HAP-1 (cell line): Measurements from ENCODE around the gene C5orf63.
"Not testable (repeated sequence)": the region's sequence is repeated elsewhere in the genome, so short reads cannot be mapped to it uniquely, and the experiment has no call there.

Source experiments
- DNase-seq, 2 experiments: peaks; one replicate each; pipeline ENCODE4 v3.0.0-alpha.2; 2016 to 2020; ENCODE audit warnings: low spot score in 2 of 2
- H3K27me3 ChIP-seq: fragments of 250-450 bp; sonication (Bioruptor Pico); 2 replicates; pipeline ENCODE4 v1.5.1; 2020; ENCODE audit warnings: low read depth, mild to moderate bottlenecking, moderate library complexity
- H3K36me3 ChIP-seq: fragments of 250-450 bp; sonication (Bioruptor Pico); replicated peaks from 2 replicates; pipeline ENCODE4 v1.5.1; 2020; ENCODE audit warnings: mild to moderate bottlenecking
- H3K4me1 ChIP-seq: fragments of 250-450 bp; sonication (Bioruptor Pico); 2 replicates; pipeline ENCODE4 v1.5.1; 2020; ENCODE audit warnings: mild to moderate bottlenecking
- H3K4me3 ChIP-seq: fragments of 250-450 bp; sonication (Bioruptor Pico); 2 replicates; pipeline ENCODE4 v1.5.1; 2020; ENCODE audit warnings: mild to moderate bottlenecking, moderate library complexity
- H3K9me3 ChIP-seq: fragments of 250-450 bp; sonication (Bioruptor Pico); 2 replicates; pipeline ENCODE4 v1.5.1; 2020; ENCODE audit warnings: mild to moderate bottlenecking, moderate library complexity
- in situ Hi-C: fragments of 300-500 bp; cut with MboI; formaldehyde crosslinking; loops from 3 replicates; pipeline ENCODE4 v1.14.3; 2020; ENCODE audit warnings: low sequenced_read_pairs, inconsistent platforms, mixed read lengths

C5orf63 gene

GRCh38 chr5:127038550-127038949, 34.8 kb downstream of the C5orf63 start:
- H3K9me3 ChIP-seq: no peaks in the 10 kb centered on the region
- peaks cover 24% of the 10 kb centered on the region for H3K4me1 ChIP-seq
- H3K36me3 ChIP-seq: no peaks in the 10 kb centered on the region
- H3K27me3 ChIP-seq: no peaks in the 10 kb centered on the region
- in situ Hi-C loops: no loop called here
- no peak overlapping the region for H3K4me3 ChIP-seq
- no peak for DNase-seq

DNA sequence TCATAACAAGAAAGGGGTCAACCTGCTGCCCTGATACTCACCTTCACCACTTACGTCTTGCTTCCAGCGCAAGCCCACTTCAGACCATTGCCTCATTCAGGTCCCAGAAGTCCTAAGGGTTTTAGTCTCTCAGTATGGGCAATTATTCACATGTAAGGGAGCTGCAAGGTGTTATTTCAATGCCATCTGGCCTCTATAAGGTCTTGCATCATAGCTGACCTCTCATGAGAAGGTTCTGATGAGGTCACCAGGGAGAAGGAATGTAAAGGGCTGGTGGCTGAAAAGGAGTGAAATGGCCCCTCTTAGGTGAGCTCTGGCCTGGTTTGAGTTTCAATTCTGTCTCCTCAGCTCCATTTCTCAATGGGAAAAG, 41.5 kb downstream of the C5orf63 start:
- no peak overlapping the region for H3K4me3 ChIP-seq
- no peak for DNase-seq
- H3K4me1 ChIP-seq: peaks cover 30% of the 10 kb centered on the region
- no peaks in the 10 kb centered on the region for H3K9me3 ChIP-seq
- in situ Hi-C loops: no loop called here
- H3K36me3 ChIP-seq: no peaks in the 10 kb centered on the region
- no peaks in the 10 kb centered on the region for H3K27me3 ChIP-seq

- H3K27me3 ChIP-seq: no peaks in the 10 kb centered on the region
- H3K4me3 ChIP-seq: peak overlapping the region; percentile 88
- no peaks in the 10 kb centered on the region for H3K36me3 ChIP-seq
- in situ Hi-C loops: no loop called here
- no peak for DNase-seq
- no peaks in the 10 kb centered on the region for H3K9me3 ChIP-seq
- peaks cover 35% of the 10 kb centered on the region for H3K4me1 ChIP-seq
Measured at GRCh38 chr5:127031147-127031862, 42.0 kb downstream of the C5orf63 start.

DNA sequence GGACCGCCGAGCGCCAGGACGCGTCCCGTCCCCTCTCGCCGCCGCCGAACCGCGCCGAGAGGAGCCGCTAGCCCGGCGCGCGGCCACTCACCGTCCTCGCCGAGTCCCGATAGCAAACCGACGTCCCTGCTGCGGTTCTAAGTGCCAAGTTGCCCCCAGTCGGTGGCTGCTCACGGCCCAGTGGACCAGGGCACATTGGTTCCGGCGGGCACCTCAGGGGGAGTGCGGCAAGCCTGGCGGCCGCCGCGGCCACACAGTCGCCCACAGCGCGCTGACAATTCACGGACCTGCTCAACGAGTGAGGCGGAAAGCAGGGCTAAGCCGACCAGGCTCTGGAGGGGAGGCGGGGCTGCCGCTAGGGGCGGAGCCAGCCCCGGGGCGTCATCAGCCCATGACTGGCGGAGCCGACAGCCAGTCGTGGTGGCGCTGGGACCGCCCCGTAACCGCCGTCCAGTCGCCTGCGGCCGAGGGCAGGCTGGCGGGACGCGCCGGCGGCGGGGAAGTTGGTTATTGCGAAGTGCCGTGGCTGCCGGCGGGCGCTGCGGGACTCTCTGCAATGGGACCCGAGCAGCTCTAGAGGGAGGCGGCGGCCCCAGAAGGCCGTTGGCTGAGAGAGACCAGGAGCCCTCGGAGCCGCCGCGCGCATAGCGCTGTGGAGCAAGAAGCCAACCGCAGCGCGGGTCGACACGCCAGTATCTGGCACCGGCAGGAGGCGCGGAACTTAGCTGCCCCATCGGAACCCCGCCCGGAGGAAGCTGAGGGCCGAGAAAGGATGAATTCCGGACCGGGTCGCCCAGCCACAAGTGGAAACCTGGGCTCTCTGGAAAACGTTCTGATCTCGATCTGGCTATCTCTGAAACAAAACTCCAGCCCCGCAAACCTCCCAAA, 42.8 kb downstream of the C5orf63 start, which contains the start of gene MARCHF3:
Gene MARCHF3, minus strand, starts transcription at position 300 of the 888 bp plus-strand sequence. CDS start 112,387 bp downstream, outside the sequence.
- H3K4me3 ChIP-seq: peak within 1 kb of the TSS; percentile 88
- DNase-seq: peak; percentile 90 to 96
- in situ Hi-C loops: no loop called here
- no peaks in the 10 kb centered on the region for H3K27me3 ChIP-seq
- no peaks in the 10 kb centered on the region for H3K36me3 ChIP-seq
- H3K4me1 ChIP-seq: peaks cover 40% of the 10 kb centered on the region
- H3K9me3 ChIP-seq: no peaks in the 10 kb centered on the region

- H3K9me3 ChIP-seq: no peaks in the 10 kb centered on the region
- H3K36me3 ChIP-seq: no peaks in the 10 kb centered on the region
- peaks cover 47% of the 10 kb centered on the region for H3K4me1 ChIP-seq
- in situ Hi-C loops: no loop called here
- H3K27me3 ChIP-seq: no peaks in the 10 kb centered on the region
- peak; percentile 61 to 77 for DNase-seq
- H3K4me3 ChIP-seq: peak overlapping the region; percentile 88
Measured at GRCh38 chr5:127029581-127030258, 43.6 kb downstream of the C5orf63 start.

DNA sequence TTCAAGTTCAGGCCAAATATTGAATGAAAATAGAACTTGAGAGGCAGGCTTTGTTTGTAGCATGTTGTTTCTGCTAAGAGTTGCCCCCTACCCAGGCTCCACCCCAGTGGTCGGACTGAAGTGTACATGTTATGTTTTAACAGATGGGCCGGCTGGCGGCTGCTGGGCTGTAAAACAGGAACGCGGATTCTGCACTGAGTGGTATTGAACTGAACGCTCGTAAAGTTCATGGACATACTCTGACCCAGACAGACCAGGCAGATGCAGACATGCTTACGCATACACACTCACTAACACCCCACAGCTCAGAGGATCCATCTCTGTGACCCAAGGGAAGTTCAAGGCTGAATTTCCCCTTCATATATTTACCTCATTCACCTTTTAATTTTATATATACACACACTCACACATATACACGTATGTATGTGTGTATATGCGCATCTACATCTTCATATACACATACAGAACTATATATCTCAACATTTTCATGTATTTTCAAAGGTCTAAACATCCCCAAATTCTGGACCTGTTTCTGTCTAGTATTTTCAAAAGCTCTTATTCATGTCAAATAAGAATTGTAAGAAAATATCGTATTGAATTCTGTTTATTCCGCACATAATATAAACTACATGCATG, 44.4 kb downstream of the C5orf63 start:
- no peaks in the 10 kb centered on the region for H3K9me3 ChIP-seq
- H3K4me3 ChIP-seq: peak overlapping the region; percentile 88
- H3K36me3 ChIP-seq: no peaks in the 10 kb centered on the region
- in situ Hi-C loops: no loop called here
- peak; percentile 55 to 74 for DNase-seq
- H3K27me3 ChIP-seq: no peaks in the 10 kb centered on the region
- H3K4me1 ChIP-seq: peaks cover 47% of the 10 kb centered on the region

- H3K4me3 ChIP-seq: no peak overlapping the region
- H3K4me1 ChIP-seq: peaks cover 47% of the 10 kb centered on the region
- no peaks in the 10 kb centered on the region for H3K27me3 ChIP-seq
- no peak for DNase-seq
- in situ Hi-C loops: no loop called here
- H3K36me3 ChIP-seq: no peaks in the 10 kb centered on the region
- H3K9me3 ChIP-seq: no peaks in the 10 kb centered on the region
Measured at GRCh38 chr5:127027539-127027938, 45.8 kb downstream of the C5orf63 start.

- no peaks in the 10 kb centered on the region for H3K27me3 ChIP-seq
- no peaks in the 10 kb centered on the region for H3K36me3 ChIP-seq
- peaks cover 44% of the 10 kb centered on the region for H3K4me1 ChIP-seq
- DNase-seq: peak; percentile 32 to 88
- in situ Hi-C loops: no loop called here
- H3K4me3 ChIP-seq: no peak overlapping the region
- no peaks in the 10 kb centered on the region for H3K9me3 ChIP-seq
Measured at GRCh38 chr5:127026166-127026565, 47.1 kb downstream of the C5orf63 start.

DNA sequence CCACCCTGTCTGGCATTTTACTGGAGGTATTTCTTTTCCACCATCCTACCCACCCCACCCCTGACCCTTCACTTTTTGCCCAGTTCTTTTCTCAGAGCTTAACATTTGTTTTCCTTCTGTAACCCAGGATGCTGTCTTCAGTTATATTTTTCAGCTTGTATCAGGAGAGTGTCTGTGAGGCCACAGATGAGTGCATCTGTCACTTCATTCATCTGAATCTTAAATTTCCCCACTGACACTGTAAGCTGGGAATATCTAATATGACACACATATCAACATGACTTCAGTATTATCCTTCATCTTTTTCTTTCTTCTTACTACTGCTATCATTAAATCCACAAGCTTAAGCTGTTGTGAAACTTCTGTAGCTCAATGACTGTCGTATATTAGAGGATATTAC, 47.8 kb downstream of the C5orf63 start:
- no peak for DNase-seq
- no peak overlapping the region for H3K4me3 ChIP-seq
- peaks cover 41% of the 10 kb centered on the region for H3K4me1 ChIP-seq
- in situ Hi-C loops: no loop called here
- no peaks in the 10 kb centered on the region for H3K27me3 ChIP-seq
- no peaks in the 10 kb centered on the region for H3K9me3 ChIP-seq
- H3K36me3 ChIP-seq: no peaks in the 10 kb centered on the region

DNA sequence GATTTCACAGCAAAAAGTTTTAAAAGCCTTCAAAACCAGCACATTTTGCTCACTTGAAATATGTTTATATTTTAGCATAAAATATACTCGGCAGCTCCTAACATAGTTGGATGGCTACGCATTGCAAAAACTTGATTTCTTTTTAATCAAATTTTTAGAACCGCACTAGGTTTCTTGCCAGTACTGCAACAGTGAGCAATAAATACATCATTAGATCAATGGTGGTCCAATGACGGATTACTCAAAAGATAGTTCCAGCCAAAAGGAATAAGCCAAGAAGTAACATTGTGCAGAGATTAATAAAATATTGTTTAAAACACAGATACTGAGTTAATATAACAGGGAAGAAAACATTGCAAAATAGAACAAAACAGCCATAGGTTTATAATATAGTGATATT, 48.5 kb downstream of the C5orf63 start:
- Histone ChIP-seq H3K27me3 (no peaks in the 10 kb centered on the region), H3K36me3 (no peaks in the 10 kb centered on the region), H3K4me3 (no peak overlapping the region), H3K4me1 (peaks cover 41% of the 10 kb centered on the region), H3K9me3 (no peaks in the 10 kb centered on the region)
- DNase-seq: no peak
- in situ Hi-C loops: no loop called here

GRCh38 chr5:127023552-127024191, 49.6 kb downstream of the C5orf63 start:
- in situ Hi-C loops, H3K36me3 ChIP-seq: not testable (repeated sequence)

GRCh38 chr5:127022846-127023245, 50.5 kb downstream of the C5orf63 start:
- H3K27me3 ChIP-seq: no peaks in the 10 kb centered on the region
- no peaks in the 10 kb centered on the region for H3K36me3 ChIP-seq
- H3K4me3 ChIP-seq: no peak overlapping the region
- DNase-seq: no peak
- no peaks in the 10 kb centered on the region for H3K9me3 ChIP-seq
- in situ Hi-C loops: no loop called here
- H3K4me1 ChIP-seq: peaks cover 27% of the 10 kb centered on the region

More at GRCh38 chr5:127023552-127024191, 49.6 kb downstream of the C5orf63 start:
- H3K4me1 ChIP-seq: peaks cover 35% of the 10 kb centered on the region
- not testable (repeated sequence) for DNase-seq, H3K9me3 ChIP-seq, H3K4me3 ChIP-seq, H3K27me3 ChIP-seq

- peaks cover 2% of the 10 kb centered on the region for H3K4me1 ChIP-seq
- H3K4me3 ChIP-seq: no peak overlapping the region
- H3K36me3 ChIP-seq: no peaks in the 10 kb centered on the region
- DNase-seq: no peak
- in situ Hi-C loops: no loop called here
- no peaks in the 10 kb centered on the region for H3K27me3 ChIP-seq
- no peaks in the 10 kb centered on the region for H3K9me3 ChIP-seq
Measured at GRCh38 chr5:127019928-127020327, 53.4 kb downstream of the C5orf63 start.
